DMS53 (cell line): Measurements from ENCODE around the gene MT1M.
"Not testable (repeated sequence)": the region's sequence is repeated elsewhere in the genome, so short reads cannot be mapped to it uniquely, and the experiment has no call there.

ENCODE experiments used
- DNase-seq: peaks from one replicate; lab custom pipeline; 2025; lab: John Stamatoyannopoulos, UW

The MT1M gene

DNA sequence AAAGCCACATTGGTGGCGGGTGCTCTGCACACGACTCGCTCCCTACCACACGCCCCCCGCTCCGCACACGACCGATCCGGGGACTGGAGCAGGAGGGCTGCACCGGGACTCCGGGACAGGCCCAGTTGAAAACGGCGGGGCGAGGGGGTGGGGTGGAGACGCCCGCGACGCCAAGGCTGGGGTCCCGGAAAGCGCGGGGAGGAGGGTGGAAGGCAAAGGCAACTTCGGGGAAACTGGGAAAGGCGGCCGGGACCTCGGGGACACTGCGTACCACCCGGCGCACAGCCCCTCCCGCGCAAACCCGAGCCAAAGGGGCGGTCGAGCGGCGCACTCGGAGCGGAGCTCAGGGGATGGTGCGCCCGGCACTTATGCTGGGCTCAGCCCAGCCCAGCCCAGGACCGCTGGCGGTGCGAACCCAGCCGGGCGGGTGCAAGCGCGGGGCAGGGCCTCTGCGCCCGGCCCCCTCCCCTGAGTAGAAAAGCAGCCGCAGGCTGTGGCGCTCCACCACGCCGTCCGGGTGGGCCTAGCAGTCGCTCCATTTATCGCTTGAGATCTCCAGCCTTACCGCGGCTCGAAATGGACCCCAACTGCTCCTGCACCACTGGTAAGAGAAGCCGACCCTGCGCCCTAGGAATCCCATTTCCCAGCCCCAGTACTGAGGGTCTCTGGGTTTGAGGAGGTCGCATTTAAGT is at the start of gene MT1M:
TSS of gene MT1M (plus strand) at position 504 of the 692 bp plus-strand sequence. CDS start at position 577, 73 bp downstream.
- peak; percentile 72 for DNase-seq

DNA sequence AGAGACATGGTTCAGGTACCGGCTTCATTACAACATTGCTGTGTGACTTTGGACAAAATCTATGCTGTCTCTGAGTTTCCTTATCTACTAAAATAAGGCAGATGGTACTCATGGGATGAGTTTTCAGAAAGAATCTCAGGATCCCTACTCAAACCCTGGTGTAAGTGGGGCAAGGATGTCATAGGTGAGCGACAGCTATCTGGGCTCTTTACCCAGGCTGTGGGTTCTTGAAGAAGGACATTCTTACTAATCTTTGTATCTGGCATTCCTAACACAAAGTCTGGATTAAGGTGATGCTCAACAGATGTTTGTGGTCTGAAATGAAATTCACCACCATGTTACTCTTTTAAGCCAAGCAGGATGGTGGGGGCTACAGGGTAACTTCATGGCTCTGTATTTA is 49.5 kb upstream of the MT1M start:
- not testable (repeated sequence) for DNase-seq

DNA sequence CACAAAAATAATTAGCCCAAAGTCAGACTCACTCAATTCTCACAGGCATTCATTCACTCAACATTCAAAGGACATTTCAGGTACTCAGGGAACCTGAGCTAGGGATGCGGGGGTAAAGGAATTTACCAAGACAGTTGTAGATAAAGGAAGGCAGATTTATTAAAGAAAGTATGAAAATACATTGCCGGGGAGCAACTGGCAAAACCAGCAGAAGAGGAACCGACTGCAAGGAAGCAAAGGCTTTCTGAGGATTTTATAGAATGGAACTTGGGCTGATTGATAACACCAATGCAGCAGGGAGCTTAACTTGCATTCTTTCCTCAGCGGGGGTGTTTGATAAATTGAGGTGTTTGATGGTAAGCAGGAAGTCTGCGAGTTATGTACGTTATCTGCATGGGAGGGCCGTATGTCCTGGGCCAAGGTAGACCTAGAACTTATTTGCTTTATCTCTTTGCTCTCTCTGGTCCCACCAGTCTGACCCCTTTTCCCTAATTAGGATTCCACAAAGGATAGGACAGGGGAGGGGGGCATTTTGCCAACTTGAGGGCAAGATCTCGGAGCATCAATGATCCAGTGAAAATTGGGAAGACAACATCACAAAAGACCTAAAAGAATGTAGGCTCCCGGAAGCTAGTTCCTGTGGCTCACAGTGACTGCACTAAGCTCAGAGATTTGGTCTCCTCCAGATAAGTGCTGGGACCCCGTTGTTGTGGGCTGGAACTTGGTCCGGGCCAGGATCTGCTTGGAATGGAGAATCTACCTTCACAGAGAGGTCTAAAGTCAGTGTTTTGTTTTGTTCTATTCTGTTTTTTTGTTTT is 48.9 kb upstream of the MT1M start:
- DNase-seq: no peak

DNA sequence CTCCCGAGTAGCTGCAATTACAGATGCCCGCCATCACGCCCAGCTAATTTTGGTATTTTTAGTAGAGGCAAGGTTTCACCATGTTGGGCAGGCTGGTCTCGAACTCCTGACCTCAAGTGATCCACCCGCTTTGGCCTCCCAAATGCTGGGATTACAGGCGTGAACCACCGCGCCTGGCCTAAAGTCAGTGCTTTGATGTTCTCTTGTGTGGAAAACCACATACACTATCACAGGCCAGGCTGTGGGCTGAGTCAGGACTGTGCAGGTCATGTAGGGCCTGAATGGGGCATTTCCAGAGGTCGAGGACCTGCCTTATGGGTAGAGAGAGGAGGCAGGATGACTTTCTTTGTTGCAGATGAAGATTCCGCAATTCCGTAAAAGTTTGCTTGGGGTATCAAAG is 48.2 kb upstream of the MT1M start:
- DNase-seq: no peak

DNA sequence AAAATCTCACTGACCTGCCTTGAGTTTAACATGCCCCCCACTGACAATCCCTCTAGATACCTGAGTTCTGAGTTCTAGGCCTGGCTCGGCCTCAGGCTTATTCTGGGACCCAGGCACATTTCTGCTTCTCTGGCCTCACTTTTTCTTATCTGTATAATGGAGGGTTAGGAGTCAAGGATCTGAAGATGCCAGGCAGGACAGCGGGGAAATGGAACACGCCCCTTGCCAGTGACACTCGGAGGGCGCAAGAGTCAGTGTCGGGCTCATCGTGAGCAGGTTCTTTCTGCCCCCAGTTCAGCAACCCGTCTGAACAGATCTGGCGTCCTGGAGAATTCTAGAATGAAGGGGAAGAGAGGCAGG is 43.7 kb upstream of the MT1M start:
- no peak for DNase-seq

DNA sequence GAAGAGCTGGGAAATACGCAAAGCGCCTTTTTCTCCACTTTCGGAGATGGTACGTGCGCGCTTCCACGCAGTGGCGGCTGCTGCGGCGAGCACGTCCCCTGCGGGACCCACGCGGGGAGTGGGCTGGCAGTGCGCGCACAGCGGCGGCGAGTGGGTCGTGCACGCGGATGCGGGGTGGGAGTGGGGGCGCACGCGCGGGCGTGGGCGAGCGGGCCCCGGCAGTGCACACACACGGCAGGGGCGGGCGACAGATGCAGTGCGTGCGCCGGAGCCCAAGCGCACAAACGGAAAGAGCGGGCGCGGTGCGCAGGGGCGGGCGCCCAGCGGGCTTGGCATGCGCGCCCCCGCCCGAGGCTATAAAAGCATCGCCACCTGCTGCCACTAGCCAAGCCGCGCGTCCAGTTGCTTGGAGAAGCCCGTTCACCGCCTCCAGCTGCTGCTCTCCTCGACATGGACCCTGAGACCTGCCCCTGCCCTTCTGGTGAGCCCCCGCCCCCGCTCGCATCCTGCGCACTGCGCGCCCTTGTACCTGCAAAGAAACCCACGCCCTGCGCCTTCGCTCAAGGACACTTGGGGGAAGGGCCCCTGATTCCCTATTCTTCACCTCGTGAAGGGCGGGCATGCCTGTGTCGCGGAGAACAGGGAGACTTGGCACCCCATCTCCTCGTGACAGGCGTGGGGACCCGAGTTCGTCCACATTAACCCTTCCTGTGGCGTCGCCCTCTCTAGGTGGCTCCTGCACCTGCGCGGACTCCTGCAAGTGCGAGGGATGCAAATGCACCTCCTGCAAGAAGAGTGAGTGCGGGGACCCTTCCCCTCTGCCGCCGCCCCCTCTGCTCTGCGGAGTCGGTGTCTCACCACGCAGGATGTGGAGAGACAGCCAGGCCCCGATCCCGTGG is 43.1 kb upstream of the MT1M start, which contains the start of gene MT3:
TSS of gene MT3 (plus strand) at position 388 of the 899 bp plus-strand sequence. CDS start at position 451, 63 bp downstream.
- DNase-seq: peak; percentile 85

DNA sequence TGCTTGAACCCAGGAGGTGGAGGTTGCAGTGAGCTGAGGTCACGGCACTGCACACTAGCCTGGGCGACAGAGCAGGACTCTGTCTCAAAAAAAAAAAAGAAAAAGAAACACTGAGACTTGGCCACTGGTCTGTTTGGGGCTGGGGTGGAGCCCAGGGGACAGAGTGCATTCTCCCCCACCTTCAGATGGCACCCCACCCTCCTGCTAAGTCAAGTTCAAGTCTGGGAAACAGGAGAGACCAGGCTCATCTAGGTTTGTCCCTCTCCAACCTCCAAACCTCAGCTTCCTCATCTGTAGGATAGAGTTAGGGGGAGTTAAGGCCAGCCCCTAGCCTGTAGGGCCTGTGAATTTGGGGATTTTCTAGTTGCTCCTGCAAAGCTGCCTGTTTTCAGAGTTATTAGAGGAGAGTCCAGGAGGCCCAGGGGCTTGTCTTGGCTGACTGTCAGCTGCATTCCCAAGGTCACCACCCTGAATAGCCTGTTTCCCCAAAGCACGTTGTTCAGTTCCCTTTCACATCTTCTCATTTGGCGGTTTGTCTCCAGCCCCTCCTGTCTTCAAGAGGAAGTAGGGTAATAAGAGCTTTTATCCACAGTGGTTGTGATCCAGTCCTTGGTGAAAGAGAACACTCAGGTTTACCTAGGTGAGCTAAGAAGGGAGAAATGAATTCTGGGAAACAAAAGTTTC is 40.9 kb upstream of the MT1M start:
- DNase-seq: no peak

DNA sequence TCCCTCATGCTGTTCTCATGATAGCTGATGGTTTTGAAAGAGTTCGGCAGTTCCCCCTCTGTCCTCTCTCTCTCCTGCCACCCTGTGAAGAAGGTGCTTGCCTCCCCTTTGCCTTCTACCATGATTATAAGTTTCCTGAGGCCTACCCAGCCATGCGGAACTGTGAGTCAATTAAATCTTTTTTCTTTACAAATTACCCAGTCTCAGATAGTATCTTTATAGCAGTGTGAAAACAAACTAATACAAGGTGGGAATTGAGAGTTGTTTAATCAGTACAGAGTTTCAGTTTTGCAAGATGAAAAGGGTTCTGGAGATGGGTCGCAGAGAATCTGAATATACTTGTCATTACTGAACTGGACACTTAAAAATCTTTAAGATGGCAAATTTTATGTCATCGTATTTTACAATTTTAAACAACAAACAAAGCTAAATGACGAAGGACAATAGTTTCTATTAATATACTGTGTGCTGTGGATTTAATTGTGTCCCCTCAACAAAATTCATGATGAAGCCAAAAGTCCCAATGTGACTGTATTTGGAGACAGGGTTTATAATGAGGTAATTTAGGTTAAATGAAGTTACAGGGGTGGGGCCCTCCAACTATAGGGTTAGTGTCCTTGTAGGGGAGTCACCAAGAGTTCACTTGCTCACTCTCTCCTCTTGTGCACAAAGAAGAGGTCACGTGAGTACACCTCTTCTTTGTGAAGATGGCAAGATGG is 38.7 kb upstream of the MT1M start:
- DNase-seq: no peak

DNA sequence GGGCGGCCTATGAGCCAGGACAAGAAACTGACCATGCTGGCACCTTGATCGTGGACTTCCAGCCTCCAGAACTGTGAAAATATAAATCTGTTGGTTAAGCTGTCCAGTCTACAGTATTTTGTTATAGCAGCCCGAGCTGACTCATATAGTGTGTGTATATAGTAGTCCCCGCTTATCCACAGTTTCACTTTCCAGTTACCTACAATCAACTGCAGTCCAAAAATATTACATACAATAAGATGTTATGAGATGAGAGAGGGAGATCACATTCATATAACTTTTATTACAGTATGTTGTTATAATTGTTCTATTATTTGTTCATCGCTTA is 38.2 kb upstream of the MT1M start:
- no peak for DNase-seq

DNA sequence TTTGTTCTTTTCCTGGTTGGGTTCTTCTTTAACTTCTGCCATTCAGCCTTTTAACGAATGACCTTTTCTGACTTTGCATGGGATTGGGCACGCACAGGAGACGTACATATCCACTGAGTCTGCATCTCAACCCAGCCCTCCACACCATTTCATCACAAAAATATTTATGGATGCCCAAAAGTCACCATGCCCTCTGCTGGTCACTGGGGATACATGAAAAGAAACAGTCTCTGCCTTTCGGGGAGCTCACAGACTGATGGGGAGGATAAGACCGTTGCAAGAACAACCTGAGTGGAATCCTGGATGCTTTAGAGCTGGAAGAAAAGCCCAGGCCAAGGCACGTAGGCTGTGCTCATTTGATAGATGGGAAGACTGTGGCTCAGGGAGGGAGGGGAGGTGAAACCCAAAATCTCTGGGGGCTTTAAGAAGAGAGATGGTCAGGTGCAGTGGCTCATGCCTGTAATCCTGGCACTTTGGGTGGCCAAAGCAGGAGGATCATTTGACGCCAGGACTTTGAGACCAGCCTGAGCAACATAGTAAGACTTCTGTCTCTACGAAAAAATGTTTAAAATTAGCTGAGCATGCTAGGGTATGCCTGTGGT is 32.0 kb upstream of the MT1M start:
- peak; percentile 72 for DNase-seq

DNA sequence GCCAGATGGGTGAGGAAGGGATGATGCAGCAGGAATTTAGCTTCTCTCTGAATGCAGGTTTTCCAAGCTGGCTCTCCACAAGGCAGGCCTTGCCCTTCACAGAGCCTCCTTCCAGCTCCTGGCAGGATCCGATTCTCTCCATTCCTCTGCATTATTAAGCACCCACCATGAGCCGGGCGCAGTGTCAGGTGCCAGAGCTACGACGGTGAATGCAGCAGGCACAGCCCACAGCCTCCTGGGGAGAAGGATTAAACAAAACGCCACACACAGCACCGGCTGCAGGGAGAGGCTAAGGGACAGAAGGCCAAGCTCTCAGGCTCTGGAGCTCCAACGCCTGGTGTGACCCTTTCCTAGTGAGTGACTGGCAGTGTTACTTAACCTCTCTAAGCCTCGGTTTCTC is 31.1 kb upstream of the MT1M start:
- no peak for DNase-seq

DNA sequence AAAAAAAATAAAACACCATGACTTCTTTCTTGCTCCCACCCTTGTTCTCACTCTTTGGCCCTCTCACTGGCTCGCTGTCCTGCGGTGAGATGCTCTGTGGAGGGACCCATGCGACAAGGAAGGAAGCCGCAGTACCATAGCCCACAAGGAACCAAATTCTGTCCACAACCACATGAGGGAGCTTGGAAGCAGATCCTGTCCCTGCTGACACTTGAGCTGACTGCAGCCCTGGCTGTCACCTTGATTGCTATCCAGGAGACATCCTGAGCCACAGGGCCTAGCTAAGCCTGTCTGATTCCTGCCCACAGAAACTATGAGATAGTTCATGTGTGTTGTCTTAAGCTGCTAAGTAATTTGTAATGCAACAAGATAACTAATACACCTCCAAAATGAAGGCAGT is 28.9 kb upstream of the MT1M start:
- peak; percentile 79 for DNase-seq

DNA sequence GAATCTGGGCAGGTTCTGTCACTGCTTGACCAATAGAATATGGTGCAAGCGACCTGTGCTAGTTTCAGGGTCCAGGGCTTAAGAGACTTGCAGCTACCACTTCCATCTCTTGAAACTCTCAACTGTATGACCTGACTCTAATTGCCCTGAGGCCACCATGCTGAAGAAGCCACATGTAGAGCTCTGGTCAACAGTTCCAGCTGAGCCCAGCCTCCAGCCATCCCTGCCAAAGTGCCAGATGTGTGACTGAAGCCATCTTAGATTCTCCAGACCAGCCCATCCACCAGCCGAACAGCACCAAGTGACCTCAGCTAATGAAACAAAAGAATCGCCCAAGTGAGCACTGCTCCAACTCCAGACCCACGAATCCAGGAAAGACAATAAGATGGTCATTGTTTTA is 27.5 kb upstream of the MT1M start:
- DNase-seq: no peak

DNA sequence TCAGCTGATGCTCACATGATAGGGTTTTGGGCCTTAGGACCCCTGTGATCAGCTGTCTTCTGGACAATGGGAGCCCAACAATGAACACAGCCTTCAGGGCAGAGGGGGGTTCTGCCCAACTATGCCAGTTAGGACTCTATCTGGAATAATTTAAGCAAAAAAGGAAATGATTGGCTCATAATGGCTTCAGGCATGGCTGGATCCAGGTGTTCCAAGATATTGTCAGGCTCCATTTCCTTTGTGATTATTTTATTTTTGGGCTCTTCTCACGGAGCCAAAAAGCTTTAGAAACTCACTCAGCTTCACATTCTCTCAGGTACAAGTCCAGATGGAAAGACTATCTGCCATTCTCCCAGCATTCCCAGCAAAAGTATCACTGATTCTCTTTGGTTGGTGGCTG is 27.0 kb upstream of the MT1M start:
- no peak for DNase-seq

DNA sequence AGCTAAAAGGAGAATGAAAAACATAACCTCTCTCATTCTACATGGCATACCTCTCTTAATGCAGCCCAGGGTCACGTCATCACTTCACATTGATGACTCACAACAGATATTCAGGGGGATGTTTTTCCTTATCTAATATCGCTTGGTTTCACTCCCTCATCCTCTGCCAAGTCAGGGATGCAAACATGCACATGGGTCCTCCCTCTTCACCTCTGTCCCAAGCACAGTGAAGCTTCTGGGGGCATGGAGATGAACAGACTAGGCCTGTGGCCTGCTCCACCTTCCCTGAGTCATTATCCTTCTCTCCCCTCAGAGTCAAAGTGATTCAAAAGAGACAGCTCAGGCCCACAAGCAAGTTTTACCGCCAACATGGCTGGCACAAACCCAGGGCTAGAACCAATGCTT is 26.4 kb upstream of the MT1M start:
- DNase-seq: no peak

DNA sequence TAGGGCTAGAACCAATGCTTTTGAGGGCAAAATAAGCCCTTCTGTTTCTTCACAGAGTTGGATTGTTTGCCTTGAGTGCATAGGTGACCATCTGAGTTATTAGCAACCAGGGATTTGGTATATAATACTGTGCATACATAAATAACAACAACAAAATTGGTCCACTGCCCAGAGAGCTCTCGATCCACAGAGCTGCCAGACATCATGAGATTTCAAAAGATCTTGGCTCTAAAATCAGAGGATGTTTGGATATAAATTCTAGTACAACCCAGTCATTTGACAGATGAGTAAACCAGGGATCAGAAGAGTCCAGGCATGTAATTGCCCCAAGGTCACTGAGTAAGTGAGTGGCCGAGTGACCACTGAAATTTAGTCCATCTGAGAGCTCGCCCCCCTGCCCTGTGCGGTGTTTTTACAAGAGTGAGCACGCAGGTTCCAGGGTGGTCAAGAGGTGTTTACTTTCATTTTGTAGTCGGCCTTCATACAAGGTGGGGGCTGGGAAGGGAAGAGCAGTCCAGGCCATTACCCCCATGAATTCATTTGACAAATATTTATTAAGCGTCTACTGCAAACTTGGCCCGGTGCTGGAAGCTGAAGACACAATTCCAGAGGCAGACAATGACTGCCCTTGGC is 25.9 kb upstream of the MT1M start:
- DNase-seq: no peak

DNA sequence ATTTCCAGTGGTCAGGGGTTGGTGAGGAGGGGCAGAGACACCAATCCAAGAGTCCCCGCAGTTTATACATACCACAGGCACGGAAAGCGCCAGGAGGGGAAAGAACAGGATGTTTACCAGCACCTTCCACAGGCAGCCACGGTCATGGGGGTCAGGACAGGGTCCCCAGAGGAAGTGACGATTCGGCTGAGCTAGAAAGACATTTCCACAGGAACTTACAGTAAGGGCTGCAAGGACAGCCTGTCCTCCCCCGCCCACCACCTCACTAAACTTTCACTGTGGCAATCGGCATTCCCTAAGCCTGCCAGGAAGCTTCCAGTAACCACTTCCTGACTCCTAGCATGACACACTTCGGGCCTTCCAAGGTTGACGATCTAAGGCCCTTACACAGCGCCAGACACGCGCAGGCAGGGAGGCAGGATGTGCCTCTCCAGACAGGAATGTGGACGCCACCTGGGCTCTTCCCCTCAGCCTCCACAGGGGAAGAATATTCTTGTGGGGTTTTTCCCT is 25.3 kb upstream of the MT1M start:
- peak; percentile 59 for DNase-seq

DNA sequence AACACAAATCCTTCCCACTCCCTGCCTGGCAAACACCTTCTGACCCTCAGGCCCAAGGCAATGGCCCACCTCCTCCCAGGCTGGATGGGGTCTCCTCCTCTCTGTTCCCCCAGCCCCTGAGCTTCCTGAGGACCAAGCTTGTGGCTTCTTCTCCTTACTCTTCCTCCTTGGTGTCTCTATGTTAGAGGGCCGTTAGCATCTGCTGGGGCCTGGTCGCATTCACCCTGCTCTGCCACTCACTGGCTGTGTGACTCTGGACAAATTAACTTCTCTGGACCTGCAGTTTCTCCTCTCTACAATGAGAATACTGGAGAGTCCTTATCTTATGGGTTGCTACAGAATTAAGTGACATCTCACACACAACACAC is 24.8 kb upstream of the MT1M start:
- DNase-seq: no peak

DNA sequence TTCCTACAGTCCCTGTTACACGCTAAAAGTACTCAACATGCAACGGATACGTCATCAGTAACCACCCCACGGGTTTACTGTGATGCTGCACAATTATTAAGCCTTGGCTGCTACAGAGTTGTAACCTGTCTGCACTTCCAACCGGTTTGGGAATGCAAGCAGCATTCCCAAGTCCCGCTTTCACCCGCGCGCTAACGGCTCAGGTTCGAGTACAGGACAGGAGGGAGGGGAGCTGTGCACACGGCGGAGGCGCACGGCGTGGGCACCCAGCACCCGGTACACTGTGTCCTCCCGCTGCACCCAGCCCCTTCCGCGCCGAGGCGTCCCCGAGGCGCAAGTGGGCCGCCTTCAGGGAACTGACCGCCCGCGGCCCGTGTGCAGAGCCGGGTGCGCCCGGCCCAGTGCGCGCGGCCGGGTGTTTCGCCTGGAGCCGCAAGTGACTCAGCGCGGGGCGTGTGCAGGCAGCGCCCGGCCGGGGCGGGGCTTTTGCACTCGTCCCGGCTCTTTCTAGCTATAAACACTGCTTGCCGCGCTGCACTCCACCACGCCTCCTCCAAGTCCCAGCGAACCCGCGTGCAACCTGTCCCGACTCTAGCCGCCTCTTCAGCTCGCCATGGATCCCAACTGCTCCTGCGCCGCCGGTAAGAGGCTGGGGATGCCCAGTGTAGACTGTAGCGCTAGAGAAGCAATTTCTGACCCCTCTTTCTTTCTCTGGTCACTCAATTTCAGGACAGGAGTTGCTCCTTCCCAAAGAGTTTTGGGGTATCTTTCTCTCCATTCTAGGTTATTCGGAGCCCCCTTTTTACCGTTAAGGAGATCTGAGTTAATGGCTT is 24.2 kb upstream of the MT1M start, which contains the start of gene MT2A:
TSS of gene MT2A (plus strand) at position 542 of the 833 bp plus-strand sequence. CDS start at position 614, 72 bp downstream.
- DNase-seq: peak; percentile 99
